ENCODE measurements around the gene ITIH4. TPM values are rescaled to one million over a fixed set of nuclear protein-coding genes. Genes with fewer than 3 reads are reported as not detected.

The ITIH4 gene
- total RNA-seq, 1 experiment from 2014 or later: 1.5 TPM

GRCh38 chr3:52822363-52822762, 8.1 kb downstream of the ITIH4 start:
- DNase-seq (ENCODE audit: low read depth, low spot score) (no peak), ATAC-seq (no peak)
- BruUV-seq (replicated peaks): no TSS peak
- no peaks in the 10 kb centered on the region for H3K9me3 ChIP-seq (ENCODE audit: control insufficient read depth, insufficient read depth, low read depth, low read length)
- no peaks in the 10 kb centered on the region for H3K27me3 ChIP-seq (ENCODE audit: control insufficient read depth, insufficient read depth, low read length)
- TF ChIP-seq TCF7L2 (IDR thresholded peaks at IDR 0.05; ENCODE audit: low read depth, low read length) (no peak), SIN3A (IDR thresholded peaks at IDR 0.05; ENCODE audit: borderline replicate concordance, insufficient read depth, low read depth, low read length) (no peak), POLR2AphosphoS5 (IDR thresholded peaks at IDR 0.05; ENCODE audit: low read depth, low read length) (no peak), CTCF (IDR thresholded peaks at IDR 0.05) (no peak), REST (IDR thresholded peaks at IDR 0.05; ENCODE audit: insufficient read depth in 1 of 2, low read depth in 2 of 2, low read length in 1 of 2) (no peak)
- ChIA-PET POLR2A (no interaction called here), CTCF (no interaction called here)
- H3K4me3 ChIP-seq (ENCODE audit: low read depth in 2 of 2, low read length in 2 of 2): no peak overlapping the region
- H3K36me3 ChIP-seq (ENCODE audit: control insufficient read depth, insufficient read depth, low read length): no peaks in the 10 kb centered on the region
- no peak overlapping the region for H3K27ac ChIP-seq (ENCODE audit: low read length)
- intact Hi-C loops (cut with micrococcal nuclease; ENCODE audit: unreplicated experiment): loop anchor here (10.0 kb wide), 1 partner anchor 78 kb away; no protein-coding TSS in a partner anchor
- in situ Hi-C loops (cut with HindIII; ENCODE audit: low pct_unique_long_range_greater_than_20kb, low sequenced_read_pairs): no loop called here
- no peaks in the 10 kb centered on the region for H3K4me1 ChIP-seq (ENCODE audit: control insufficient read depth, insufficient read depth, low read length)

GRCh38 chr3:52820736-52821135, 9.7 kb downstream of the ITIH4 start:
- no TSS peak for BruUV-seq (replicated peaks)
- POLR2A ChIA-PET: no interaction called here
- no peak for DNase-seq (ENCODE audit: low read depth, low spot score)
- Histone ChIP-seq H3K9me3 (ENCODE audit: control insufficient read depth, insufficient read depth, low read depth, low read length) (no peaks in the 10 kb centered on the region), H3K27ac (ENCODE audit: low read length) (no peak overlapping the region), H3K4me1 (ENCODE audit: control insufficient read depth, insufficient read depth, low read length) (no peaks in the 10 kb centered on the region), H3K4me3 (ENCODE audit: low read depth in 2 of 2, low read length in 2 of 2) (no peak overlapping the region), H3K36me3 (ENCODE audit: control insufficient read depth, insufficient read depth, low read length) (no peaks in the 10 kb centered on the region), H3K27me3 (ENCODE audit: control insufficient read depth, insufficient read depth, low read length) (no peaks in the 10 kb centered on the region)
- CTCF ChIA-PET: interaction anchor here (0.6 to 0.9 kb wide), 5 partner anchors 8 to 262 kb away, joined by 3 to 7 read pairs (median 5); no protein-coding TSS in a partner anchor
- ATAC-seq: peak; percentile 82
- in situ Hi-C loops (cut with HindIII; ENCODE audit: low pct_unique_long_range_greater_than_20kb, low sequenced_read_pairs) (no loop called here), intact Hi-C loops (cut with micrococcal nuclease; ENCODE audit: unreplicated experiment) (loop anchor here (10.0 kb wide), 1 partner anchor 76 kb away; no protein-coding TSS in a partner anchor)
- TF ChIP-seq CTCF (IDR thresholded peaks at IDR 0.05) (peak; percentile 85), REST (IDR thresholded peaks at IDR 0.05; ENCODE audit: insufficient read depth in 1 of 2, low read depth in 2 of 2, low read length in 1 of 2) (no peak)
